ENCODE measurements around the gene DLG2.

DLG2 gene

DNA sequence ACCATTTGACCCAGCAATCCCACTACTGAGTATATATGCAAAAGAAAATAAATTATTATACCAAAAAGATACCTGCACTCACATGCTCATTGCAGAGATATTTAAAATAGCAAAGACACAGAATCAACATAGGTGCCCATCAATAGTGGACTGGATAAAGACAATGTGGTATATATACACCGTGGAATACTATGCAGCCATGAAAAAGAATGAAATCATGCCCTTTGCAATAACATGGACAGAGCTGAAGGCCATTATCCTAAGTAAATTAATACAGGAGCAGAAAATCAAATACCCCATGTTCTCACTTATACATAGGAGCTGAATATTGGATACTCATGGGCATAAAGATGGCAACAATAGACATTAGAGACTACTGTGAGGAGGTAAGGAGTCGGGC lies 68.7 kb downstream of the DLG2 start:
- DNase-seq (ENCODE audit: low read depth), result no peak

DNA sequence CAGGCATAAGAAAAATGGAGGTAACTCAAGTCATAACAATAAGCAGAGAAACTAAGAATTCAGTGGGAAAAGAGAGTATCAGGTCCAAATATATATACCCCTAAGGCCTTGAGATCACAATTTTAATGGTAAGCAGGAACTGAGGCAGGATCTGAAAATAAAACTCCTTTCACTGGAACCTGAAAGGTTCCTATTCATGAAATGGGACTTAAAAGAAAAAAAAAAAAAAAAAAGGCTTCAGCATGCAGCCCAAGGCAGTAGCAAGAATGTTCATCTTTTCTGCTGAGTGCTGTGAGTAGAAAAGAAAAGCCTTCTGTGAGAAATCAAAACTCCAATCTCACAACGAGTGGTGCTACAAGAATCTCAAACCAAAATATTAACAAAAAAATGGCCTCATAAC lies 75.3 kb downstream of the DLG2 start:
- DNase-seq (ENCODE audit: low read depth), result no peak

DNA sequence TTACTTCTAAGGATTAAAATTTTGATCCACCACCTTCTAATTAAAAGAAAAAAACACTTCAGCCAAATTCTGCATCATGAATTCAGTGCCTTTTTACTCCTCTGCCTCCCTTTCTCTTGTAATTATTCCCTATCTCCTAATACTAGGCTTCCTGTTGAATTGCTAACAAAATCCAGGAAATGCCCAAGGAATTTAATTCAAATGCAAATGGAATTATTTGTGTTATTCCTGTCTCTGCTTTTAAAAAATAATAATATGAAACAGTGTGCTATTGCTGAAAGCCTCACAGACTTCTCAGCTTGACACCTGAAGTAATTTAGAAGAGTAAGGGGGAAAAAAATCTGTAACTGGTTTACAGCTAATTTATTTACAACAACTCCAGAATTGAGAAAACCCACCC lies 85.5 kb downstream of the DLG2 start:
- DNase-seq (ENCODE audit: low read depth), result no peak

DNA sequence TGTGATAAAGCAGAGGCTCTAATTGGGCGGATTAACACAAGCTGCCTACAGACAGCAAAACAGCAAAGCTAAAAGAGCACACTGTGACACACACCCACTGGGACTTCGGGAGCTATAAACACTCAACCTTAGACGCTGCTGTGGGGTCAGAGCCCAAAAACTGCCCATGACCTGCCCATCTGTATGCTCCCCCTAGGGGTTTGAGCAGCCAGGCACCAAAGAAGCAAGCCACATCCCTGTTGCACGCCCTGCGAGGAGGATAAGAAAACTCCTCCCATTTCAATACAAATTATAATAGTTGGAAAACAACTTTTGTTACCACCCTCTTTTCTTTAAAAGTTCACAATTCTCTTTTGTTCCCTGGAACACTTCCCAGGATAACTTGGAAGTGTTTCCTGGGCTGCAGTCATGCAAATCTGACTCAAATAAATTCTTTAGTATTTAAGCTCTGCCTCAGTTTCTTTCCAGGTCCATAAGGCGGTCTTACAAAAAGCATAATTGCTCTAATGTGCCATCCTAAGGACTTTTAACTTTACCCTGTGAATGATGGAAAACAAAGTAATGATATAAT lies 86.4 kb downstream of the DLG2 start:
- no peak for DNase-seq (ENCODE audit: low read depth)

- DNase-seq (ENCODE audit: low read depth), result no peak
Observed at GRCh38 chr11:85540181-85540580, 87.0 kb downstream of the DLG2 start.

DNA sequence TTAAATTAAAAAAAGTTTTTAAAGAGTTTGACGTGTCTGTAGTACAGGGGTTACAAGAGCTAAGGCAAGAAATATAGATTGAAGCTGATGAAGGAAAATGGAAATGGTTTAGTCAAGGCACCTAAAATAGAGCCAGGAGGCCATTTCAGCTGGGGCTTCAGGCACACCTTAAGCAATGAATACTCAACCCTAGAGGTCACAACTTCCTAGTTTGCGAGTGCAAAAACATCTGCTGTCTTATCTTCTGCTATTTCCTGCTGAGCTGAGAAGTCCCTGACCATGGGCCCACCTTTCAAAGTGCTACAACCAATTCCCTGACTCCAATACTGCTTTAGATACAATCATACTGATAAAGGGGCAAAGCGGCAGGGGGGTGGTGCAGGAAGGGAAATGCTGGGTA lies 87.4 kb downstream of the DLG2 start:
- no peak for DNase-seq (ENCODE audit: low read depth)

DNA sequence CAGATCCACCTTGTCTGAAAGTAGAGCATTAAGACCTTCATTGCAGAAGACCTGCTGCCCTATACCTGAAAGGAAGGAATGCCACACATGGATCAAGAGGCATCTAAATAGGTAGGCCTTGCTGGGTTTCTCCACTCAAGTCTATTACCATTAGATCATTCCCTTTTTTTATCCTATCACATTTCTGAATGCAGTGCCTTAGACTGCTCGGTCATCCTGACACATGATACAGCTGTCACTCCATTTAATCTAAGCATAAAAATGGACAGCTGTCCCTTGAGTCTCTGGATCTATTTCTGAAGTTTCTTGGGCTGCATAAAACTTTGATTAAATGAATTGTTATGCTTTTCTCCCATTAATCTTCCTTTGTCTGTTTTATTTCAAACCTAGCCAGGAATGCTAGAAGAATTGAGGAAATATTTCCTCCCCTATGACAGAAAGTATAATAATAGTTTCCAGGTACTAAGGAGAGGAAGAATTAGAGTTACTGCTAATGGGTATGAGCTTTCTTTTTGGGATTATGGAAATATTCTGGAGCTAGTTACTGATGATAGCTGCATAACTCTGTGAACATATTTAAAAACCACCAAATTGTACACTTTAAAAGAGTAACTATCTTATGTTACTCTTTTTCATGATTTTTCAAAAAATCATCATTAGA lies 88.0 kb downstream of the DLG2 start:
- DNase-seq (ENCODE audit: low read depth), result no peak

DNA sequence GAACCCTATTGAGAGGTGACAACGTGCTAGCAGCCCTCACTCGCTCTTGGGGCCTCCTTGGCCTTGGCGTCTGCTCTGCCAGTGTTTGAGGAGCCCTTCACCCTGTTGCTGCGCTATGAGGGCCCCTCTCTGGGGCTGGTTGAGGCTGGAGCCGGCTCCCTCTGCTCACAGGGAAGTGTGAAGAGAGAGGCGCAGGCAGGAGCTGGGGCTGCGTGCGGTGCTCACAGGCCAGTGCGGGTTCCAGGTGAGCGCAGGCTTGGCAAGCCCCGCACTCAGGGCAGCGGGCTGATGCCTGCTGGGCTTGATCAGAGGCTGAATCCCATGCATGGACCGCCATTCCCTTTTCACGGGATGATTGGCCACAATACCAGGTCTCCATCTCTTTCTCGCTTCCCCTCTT lies 90.7 kb downstream of the DLG2 start:
- DNase-seq (ENCODE audit: low read depth), result no peak

DNA sequence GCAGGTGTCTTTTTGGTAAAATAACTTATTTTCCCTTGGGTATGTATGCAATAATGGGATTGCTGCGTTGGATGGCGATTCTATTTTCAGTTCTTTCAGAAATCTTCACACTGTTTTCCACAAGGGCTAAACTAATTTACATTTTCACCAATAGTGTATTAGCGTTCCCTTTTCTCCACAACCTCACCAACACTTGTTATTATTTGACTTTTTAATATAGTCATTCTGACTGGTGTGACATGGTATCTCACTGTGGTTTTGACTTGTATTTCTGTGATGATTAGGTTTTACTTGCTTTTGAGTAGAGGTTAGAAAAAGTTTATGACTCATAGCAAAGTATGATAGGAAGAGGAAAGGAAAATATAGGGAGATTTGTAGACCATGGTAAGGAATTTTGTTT lies 92.3 kb downstream of the DLG2 start:
- DNase-seq (ENCODE audit: low read depth), result no peak

DNA sequence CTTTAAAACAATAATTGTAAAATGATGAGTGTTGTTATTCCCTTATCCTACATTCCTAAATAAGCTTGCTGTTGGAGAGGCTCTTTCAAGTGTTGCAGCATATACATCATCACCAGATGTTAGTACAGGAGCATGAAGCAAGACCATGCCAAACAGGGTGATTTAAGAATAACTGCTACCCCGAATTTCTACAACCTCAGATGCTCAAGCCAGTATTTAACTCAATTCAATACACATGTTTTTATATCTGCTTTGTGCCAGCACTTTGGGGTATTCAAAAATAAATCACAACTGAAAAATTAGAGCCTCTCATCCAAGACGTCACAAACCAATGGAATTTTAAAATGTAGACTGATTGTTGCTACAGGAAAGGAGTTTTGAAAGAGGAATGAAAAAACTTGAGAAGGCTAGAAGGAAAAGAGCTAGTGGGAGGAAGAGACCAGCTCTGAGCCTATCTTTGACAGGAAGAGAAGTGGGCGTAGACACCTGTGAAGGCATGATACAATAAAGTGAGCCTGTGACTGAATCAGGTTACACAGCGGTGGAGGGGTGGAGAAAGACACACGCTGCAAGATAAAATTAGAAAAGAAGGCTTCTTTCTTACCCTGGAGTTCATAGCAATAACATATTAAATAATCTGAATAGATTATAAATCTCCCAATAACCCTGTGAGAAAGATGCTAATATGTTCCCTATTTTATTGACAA lies 95.8 kb downstream of the DLG2 start:
- no peak for DNase-seq (ENCODE audit: low read depth)

GRCh38 chr11:85530634-85531033 lies 96.5 kb downstream of the DLG2 start:
- no peak for DNase-seq (ENCODE audit: low read depth)

GRCh38 chr11:85526564-85526963 lies 100.6 kb downstream of the DLG2 start:
- no peak for DNase-seq (ENCODE audit: low read depth)

GRCh38 chr11:85525686-85526085 lies 101.5 kb downstream of the DLG2 start:
- DNase-seq (ENCODE audit: low read depth), result no peak

GRCh38 chr11:85517272-85517671 lies 109.9 kb downstream of the DLG2 start:
- no peak for DNase-seq (ENCODE audit: low read depth)

- DNase-seq (ENCODE audit: low read depth), result no peak
Observed at GRCh38 chr11:85495918-85496317, 131.2 kb downstream of the DLG2 start.

DNA sequence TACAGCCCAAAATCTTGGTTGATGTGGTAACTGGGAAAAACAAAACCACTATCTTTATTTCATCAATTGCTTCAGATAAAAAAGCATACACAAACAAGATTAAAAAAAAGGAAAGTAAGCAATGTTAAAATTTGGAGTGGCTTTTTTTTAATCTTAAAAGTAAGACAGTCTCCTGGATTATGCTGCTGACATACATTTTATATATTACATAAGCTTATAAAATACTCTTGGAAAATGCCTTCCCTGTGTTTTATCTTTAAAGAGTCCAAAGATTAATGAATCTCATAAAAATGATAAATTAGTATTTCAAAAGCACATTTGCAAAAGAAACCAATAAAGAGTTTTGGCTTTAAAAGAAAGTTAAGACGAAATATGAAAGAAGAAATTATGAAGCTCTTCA lies 132.7 kb downstream of the DLG2 start:
- DNase-seq (ENCODE audit: low read depth), result no peak

GRCh38 chr11:85485902-85486301 lies 141.2 kb downstream of the DLG2 start:
- DNase-seq (ENCODE audit: low read depth), result no peak

GRCh38 chr11:85483861-85484260 lies 143.3 kb downstream of the DLG2 start:
- no peak for DNase-seq (ENCODE audit: low read depth)

DNA sequence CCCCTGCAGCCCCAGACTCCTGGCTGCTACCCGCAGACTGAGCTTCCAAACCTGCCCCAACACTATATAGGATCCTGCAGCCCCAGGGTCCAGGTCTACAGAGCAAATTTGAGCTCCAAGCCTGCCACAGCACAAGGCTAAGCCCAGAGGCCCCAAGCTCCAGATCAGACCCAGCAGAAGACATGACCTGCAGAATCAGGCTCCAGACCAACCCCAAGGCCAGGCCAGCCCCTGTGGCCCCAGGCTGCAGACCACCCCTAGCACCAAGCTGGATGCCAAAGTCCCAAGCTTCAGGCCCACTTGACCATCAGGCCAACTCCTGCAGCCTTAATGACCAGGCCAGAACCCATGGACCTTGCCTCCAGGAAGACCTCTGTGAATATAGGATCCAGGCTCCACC lies 145.3 kb downstream of the DLG2 start:
- no peak for DNase-seq (ENCODE audit: low read depth)

DNA sequence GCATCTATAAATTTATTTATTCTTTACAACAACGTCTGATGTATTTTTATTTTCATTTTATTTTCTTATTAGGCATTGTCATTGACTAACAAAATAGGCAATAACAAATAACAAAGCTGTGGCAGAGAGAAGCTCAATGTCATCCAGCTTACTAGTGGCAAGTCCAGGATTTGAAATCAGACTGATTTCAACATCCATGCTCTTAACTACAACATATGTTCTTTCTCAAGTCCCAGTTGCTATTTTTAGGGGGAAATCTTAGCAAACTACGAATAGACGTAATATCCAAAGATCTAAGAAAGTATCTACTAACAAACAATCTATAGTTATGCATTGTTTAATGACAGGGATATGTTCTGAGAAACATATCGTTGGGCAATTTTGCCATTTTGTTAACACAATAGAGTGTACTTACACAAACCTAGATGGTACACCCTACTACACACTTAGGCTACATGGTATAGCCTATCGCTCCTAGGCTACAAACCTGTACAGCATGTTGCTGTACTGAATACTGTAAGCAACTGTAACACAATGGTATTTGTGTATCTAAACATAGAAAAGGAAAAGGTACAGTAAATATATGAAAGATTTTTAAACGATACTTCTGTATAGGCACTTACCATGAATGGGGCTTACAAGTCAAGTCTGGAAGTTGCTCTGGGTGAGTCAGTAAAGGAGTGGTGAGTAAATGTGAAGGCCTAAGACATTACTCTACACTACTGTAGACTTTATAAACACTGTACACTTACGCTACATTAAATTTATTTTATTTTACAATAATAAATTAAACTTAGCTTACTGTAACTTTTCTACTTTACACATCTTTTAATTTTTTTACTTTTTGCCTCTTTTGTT lies 151.3 kb downstream of the DLG2 start:
- DNase-seq (ENCODE audit: low read depth), result no peak

DNA sequence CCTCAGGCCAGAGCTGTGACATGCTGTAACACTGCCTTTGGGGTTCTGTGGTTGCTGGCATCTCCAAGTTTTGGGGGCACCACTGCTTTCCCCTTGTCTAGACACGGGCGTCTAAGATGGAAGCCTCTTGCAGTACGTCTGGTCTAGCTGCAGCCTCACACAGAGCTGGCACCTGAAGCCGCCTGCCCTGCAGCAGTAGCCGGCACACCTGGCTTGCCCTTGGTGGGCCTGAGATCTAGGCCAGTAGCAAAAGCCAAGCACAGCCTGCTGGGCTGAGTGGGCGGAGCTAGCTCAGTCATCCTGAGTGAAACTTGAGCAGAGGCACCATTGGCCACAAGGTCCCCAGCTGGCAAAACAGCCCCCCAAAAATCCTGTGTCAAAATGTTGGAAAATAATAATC lies 154.2 kb downstream of the DLG2 start:
- DNase-seq (ENCODE audit: low read depth), result no peak

DNA sequence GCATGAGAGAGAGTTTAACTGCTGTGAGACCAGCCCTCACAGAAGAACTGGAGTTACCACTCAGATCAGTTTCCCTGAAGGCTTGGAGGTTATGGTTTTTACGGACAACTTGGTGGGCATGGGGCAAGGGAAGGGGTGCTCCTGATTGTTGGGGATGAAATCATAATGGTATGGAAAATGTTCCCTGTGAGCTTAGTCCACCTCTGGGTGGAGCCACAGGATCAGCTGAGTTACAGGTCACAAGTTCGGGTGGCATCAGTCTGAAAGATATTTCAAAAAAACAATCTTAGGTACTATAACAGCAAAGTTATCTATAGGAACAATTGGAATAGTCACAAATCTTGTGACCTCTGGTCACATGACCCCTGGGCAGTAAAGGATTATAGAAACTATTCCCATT lies 162.9 kb downstream of the DLG2 start:
- DNase-seq (ENCODE audit: low read depth), result no peak

- DNase-seq (ENCODE audit: low read depth), result no peak
Observed at GRCh38 chr11:85459304-85459703, 167.8 kb downstream of the DLG2 start.

Data from activated T-helper 1 cell treated with Interleukin-2 at 50 U/mL for 16 hours (primary cell).